HepG2 (cell line): Measurements from ENCODE around the gene SRCAP. TPM values are rescaled to one million over a fixed set of nuclear protein-coding genes. Genes with fewer than 3 reads are reported as not detected.

Experiments
- HMG20B ChIP-seq: conservative IDR thresholded peaks from 2 replicates; pipeline ENCODE4 v1.6.1; 2016; ENCODE audit warnings: missing genetic modification reagents, missing compliant biosample characterization
- KLF16 ChIP-seq, 2 experiments: sonication (generic) in 1 of 2; formaldehyde crosslinking in 1 of 2; IDR thresholded peaks; 2 replicates each; pipeline versions ENCODE4 v1.6.1 to v1.8.0; 2016 to 2023; ENCODE audit warnings: missing genetic modification reagents in 2 of 2, missing compliant biosample characterization in 1 of 2
- RCOR2 ChIP-seq: IDR thresholded peaks from 2 replicates; pipeline ENCODE4 v1.6.1; 2016; ENCODE audit warnings: missing biosample characterization, missing genetic modification reagents
- SALL1 ChIP-seq: sonication (generic); formaldehyde crosslinking; IDR thresholded peaks from 2 replicates; pipeline ENCODE4 v1.8.0; 2022; ENCODE audit warnings: mild to moderate bottlenecking, missing genetic modification reagents
- ZNF160 ChIP-seq: sonication (generic); formaldehyde crosslinking; IDR thresholded peaks from 2 replicates; pipeline ENCODE4 v1.8.0; 2022; ENCODE audit warnings: mild to moderate bottlenecking, inconsistent platforms, missing genetic modification reagents
- ZNF253 ChIP-seq: sonication (generic); formaldehyde crosslinking; IDR thresholded peaks from 2 replicates; pipeline ENCODE4 v1.8.0; 2022; ENCODE audit warnings: mild to moderate bottlenecking, missing genetic modification reagents, borderline replicate concordance
- ZNF333 ChIP-seq: sonication (generic); formaldehyde crosslinking; IDR thresholded peaks from 2 replicates; pipeline ENCODE4 v1.4.0; 2020; ENCODE audit warnings: mild to moderate bottlenecking, missing genetic modification reagents, borderline replicate concordance
- ZNF530 ChIP-seq: sonication (generic); formaldehyde crosslinking; IDR thresholded peaks from 2 replicates; pipeline ENCODE4 v1.5.0; 2020; ENCODE audit warnings: low read depth, mild to moderate bottlenecking, missing genetic modification reagents
- ZNF720 ChIP-seq: sonication (generic); formaldehyde crosslinking; IDR thresholded peaks from 2 replicates; pipeline ENCODE4 v1.4.0; 2020; ENCODE audit warnings: missing genetic modification reagents
- polyA plus RNA-seq, 8 experiments: library from polyadenylated mRNA; depleted of rRNA in 3 of 8; stranded (reverse) in 7 of 8; unstranded in 1 of 8; fragments of >200 nt; fragmentation: Illumina TruSeq in 4 of 8; extraction: Trizol in 4 of 8; gene quantifications; 2 replicates each; pipeline versions ENCODE4 v1.2.1 to v1.2.3, GENCODE V29; 2011 to 2016; ENCODE audit warnings: low read depth in 4 of 8, missing spikeins in 1 of 8, mixed read lengths in 1 of 8; ENCODE audit not compliant: insufficient read depth in 1 of 8
- total RNA-seq, 5 experiments: library from RNA; depleted of rRNA; stranded (reverse); fragments of >200 nt; fragmentation: Illumina TruSeq; extraction: Trizol; gene quantifications; 2 replicates each; pipeline ENCODE4 v1.2.3, GENCODE V29; 2016; ENCODE audit warnings: low read depth in 1 of 5
- TF ChIP-seq, protein P1 (sequence below): sonication (generic); formaldehyde crosslinking; IDR thresholded peaks from 2 replicates; pipeline ENCODE4 v1.4.0; 2020; ENCODE audit warnings: missing genetic modification reagents
- TF ChIP-seq, protein P2 (sequence below): sonication (generic); formaldehyde crosslinking; IDR thresholded peaks from one replicate; pipeline ENCODE4 v1.5.1; 2020; ENCODE audit warnings: mild to moderate bottlenecking, missing genetic modification reagents; ENCODE audit errors: not compliant biosample characterization
- TF ChIP-seq, protein P3 (sequence below): sonication (generic); formaldehyde crosslinking; IDR thresholded peaks from 2 replicates; pipeline ENCODE4 v1.4.0; 2020; ENCODE audit warnings: mild to moderate bottlenecking, missing genetic modification reagents
- TF ChIP-seq, protein P4 (sequence below): IDR thresholded peaks from 2 replicates; pipeline ENCODE4 v1.6.1; 2012; ENCODE audit warnings: low read depth, low read length, improper control_type of control experiment

SRCAP gene
- total and polyA plus RNA-seq, 2 of the 13 experiments (the other 11 are each of a cell fraction or from before 2014, with no cell fraction given) = 4.9 to 9.0 TPM

DNA sequence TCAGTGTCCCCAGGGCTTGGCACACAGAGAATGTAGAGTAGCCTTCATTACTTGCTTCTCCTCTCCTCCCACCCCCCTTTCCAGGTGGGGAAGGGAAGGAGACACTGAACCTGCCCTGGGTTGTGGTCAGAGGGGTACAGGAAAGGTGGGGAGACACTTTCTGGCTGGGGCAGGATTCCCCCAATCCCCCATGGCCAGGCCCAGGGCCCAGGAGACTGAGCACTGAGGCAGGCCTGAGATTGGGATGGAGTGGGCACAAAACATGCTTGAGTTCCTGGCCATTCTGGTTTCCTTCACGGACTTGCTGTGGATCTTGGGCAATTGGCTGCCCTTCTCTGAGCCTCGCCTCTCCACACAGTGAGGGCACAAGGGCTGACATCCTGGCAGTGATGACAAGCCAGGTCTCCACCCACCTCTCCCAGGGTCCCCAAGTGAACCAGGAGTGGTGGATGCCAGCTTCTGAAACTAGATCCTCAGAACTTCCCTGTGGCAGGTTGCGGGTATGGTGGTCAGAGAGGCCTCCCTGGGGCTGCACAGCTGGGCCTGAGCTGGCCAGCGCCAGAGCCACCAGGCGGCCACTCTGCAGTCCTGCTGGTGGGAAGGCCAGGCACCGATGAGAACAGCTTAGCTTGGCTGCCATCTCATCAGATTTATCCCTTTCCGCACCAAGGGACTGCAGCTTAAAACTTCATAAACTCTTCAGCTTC is 78.8 kb downstream of the SRCAP start (continued):
- TF ChIP-seq, protein P1, sequence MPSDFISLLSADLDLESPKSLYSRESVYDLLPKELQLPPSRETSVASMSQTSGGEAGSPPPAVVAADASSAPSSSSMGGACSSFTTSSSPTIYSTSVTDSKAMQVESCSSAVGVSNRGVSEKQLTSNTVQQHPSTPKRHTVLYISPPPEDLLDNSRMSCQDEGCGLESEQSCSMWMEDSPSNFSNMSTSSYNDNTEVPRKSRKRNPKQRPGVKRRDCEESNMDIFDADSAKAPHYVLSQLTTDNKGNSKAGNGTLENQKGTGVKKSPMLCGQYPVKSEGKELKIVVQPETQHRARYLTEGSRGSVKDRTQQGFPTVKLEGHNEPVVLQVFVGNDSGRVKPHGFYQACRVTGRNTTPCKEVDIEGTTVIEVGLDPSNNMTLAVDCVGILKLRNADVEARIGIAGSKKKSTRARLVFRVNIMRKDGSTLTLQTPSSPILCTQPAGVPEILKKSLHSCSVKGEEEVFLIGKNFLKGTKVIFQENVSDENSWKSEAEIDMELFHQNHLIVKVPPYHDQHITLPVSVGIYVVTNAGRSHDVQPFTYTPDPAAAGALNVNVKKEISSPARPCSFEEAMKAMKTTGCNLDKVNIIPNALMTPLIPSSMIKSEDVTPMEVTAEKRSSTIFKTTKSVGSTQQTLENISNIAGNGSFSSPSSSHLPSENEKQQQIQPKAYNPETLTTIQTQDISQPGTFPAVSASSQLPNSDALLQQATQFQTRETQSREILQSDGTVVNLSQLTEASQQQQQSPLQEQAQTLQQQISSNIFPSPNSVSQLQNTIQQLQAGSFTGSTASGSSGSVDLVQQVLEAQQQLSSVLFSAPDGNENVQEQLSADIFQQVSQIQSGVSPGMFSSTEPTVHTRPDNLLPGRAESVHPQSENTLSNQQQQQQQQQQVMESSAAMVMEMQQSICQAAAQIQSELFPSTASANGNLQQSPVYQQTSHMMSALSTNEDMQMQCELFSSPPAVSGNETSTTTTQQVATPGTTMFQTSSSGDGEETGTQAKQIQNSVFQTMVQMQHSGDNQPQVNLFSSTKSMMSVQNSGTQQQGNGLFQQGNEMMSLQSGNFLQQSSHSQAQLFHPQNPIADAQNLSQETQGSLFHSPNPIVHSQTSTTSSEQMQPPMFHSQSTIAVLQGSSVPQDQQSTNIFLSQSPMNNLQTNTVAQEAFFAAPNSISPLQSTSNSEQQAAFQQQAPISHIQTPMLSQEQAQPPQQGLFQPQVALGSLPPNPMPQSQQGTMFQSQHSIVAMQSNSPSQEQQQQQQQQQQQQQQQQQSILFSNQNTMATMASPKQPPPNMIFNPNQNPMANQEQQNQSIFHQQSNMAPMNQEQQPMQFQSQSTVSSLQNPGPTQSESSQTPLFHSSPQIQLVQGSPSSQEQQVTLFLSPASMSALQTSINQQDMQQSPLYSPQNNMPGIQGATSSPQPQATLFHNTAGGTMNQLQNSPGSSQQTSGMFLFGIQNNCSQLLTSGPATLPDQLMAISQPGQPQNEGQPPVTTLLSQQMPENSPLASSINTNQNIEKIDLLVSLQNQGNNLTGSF (CRISPR knock-in tag) = no peak
- TF ChIP-seq ZNF253 (CRISPR knock-in tag) (peak; percentile 55; the same call in 1 of the 2 replicates), SALL1 (no peak), RCOR2 (CRISPR knock-in tag) (no peak), ZNF160 (CRISPR knock-in tag) (0 out of 2 replicates have a peak, but pooled peaks have one; percentile 34), HMG20B (CRISPR knock-in tag) (no peak), ZNF720 (CRISPR knock-in tag) (no peak), ZNF333 (no peak), KLF16 (CRISPR knock-in tag; IDR thresholded peaks at IDR 0.05) (no peak), ZNF530 (CRISPR knock-in tag) (no peak)
- TF ChIP-seq, protein P2, sequence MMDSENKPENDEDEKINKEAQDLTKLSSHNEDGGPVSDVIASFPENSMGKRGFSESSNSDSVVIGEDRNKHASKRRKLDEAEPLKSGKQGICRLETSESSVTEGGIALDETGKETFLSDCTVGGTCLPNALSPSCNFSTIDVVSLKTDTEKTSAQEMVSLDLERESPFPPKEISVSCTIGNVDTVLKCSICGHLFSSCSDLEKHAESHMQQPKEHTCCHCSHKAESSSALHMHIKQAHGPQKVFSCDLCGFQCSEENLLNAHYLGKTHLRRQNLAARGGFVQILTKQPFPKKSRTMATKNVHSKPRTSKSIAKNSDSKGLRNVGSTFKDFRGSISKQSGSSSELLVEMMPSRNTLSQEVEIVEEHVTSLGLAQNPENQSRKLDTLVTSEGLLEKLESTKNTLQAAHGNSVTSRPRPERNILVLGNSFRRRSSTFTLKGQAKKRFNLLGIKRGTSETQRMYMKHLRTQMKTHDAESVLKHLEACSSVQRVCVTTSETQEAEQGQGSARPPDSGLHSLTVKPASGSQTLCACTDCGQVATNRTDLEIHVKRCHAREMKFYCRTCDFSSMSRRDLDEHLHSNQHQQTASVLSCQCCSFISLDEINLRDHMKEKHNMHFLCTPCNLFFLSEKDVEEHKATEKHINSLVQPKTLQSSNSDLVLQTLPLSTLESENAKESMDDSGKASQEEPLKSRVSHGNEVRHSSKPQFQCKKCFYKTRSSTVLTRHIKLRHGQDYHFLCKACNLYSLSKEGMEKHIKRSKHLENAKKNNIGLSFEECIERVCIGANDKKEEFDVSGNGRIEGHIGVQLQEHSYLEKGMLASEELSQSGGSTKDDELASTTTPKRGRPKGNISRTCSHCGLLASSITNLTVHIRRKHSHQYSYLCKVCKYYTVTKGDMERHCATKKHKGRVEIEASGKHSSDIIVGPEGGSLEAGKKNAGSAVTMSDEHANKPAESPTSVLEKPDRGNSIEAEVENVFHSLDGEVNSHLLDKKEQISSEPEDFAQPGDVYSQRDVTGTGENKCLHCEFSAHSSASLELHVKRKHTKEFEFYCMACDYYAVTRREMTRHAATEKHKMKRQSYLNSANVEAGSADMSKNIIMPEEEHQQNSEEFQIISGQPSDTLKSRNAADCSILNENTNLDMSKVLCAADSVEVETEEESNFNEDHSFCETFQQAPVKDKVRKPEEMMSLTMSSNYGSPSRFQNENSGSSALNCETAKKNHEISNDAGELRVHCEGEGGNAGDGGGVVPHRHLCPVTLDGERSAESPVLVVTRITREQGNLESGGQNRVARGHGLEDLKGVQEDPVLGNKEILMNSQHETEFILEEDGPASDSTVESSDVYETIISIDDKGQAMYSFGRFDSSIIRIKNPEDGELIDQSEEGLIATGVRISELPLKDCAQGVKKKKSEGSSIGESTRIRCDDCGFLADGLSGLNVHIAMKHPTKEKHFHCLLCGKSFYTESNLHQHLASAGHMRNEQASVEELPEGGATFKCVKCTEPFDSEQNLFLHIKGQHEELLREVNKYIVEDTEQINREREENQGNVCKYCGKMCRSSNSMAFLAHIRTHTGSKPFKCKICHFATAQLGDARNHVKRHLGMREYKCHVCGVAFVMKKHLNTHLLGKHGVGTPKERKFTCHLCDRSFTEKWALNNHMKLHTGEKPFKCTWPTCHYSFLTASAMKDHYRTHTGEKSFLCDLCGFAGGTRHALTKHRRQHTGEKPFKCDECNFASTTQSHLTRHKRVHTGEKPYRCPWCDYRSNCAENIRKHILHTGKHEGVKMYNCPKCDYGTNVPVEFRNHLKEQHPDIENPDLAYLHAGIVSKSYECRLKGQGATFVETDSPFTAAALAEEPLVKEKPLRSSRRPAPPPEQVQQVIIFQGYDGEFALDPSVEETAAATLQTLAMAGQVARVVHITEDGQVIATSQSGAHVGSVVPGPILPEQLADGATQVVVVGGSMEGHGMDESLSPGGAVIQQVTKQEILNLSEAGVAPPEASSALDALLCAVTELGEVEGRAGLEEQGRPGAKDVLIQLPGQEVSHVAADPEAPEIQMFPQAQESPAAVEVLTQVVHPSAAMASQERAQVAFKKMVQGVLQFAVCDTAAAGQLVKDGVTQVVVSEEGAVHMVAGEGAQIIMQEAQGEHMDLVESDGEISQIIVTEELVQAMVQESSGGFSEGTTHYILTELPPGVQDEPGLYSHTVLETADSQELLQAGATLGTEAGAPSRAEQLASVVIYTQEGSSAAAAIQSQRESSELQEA (CRISPR knock-in tag) = no peak
- TF ChIP-seq, protein P3, sequence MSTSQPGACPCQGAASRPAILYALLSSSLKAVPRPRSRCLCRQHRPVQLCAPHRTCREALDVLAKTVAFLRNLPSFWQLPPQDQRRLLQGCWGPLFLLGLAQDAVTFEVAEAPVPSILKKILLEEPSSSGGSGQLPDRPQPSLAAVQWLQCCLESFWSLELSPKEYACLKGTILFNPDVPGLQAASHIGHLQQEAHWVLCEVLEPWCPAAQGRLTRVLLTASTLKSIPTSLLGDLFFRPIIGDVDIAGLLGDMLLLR (CRISPR knock-in tag) = no peak
- TF ChIP-seq, protein P4, sequence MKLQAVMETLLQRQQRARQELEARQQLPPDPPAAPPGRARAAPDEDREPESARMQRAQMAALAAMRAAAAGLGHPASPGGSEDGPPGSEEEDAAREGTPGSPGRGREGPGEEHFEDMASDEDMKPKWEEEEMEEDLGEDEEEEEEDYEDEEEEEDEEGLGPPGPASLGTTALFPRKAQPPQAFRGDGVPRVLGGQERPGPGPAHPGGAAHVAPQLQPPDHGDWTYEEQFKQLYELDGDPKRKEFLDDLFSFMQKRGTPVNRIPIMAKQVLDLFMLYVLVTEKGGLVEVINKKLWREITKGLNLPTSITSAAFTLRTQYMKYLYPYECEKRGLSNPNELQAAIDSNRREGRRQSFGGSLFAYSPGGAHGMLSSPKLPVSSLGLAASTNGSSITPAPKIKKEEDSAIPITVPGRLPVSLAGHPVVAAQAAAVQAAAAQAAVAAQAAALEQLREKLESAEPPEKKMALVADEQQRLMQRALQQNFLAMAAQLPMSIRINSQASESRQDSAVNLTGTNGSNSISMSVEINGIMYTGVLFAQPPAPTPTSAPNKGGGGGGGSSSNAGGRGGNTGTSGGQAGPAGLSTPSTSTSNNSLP = no peak
